Stimulated activated memory B cell treated with anti-CD40 and anti-IgM and Interleukin-4, amounts not matched to agents 10 μg/mL and 1 μg/mL and 100 μg/mL, for 72 hours (primary cell): Measurements from ENCODE around the gene CEACAM8.

Experiments
- ATAC-seq: fragments of 150-1000 bp; cut with Tn5 transposase; 2 replicates; pipeline ENCODE4 v1.10.0; 2021
- H3K27ac Mint-ChIP-seq: one replicate; pipeline ENCODE4 v1.8.0; 2022; ENCODE audit warnings: mild to moderate bottlenecking, mixed read lengths
- H3K27me3 Mint-ChIP-seq: one replicate; pipeline ENCODE4 v1.8.0; 2022; ENCODE audit warnings: mixed read lengths
- H3K36me3 Mint-ChIP-seq: one replicate; pipeline ENCODE4 v1.8.0; 2022; ENCODE audit warnings: mixed read lengths
- H3K4me1 Mint-ChIP-seq: one replicate; pipeline ENCODE4 v1.8.0; 2022; ENCODE audit warnings: mixed read lengths
- H3K4me3 Mint-ChIP-seq: one replicate; pipeline ENCODE4 v1.8.0; 2022; ENCODE audit warnings: mild to moderate bottlenecking, moderate library complexity, mixed read lengths
- H3K9me3 Mint-ChIP-seq: one replicate; pipeline ENCODE4 v1.8.0; 2022; ENCODE audit warnings: mixed read lengths

The CEACAM8 gene

DNA sequence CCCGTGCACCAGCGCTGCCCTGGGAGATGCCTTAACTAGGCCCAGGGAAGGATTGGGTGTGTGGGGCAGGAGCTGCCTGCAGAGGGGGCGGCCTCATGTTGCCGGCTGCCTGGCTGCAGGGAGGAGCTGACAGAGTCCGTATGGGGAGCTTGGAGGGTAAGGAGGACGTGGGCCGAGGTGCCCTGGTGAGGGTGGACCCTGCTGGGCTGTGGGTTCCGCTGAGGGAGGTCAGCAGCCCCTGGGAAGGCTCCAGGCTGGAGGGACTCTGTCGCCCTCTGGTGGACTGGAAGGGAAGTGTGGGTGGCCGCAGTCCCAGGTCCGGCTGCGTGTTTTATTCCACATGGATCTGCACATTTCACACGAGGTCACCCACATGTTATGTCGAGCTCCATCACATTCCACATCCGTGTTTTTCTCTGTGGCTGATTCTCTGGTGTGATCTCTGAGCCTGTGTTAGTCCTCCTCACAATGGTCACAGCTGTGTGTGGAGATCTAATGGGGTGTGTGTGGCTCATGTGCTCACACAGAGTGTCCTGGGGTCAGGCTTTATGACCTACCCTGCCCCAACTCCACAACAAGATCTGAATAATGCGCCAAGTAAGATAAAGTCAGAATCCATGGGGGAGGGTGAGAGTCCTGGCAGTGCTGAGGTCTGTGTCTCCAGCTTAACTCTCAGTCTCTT, 1.8 kb upstream of the CEACAM8 start:
- peaks cover 7% of the 10 kb centered on the region for H3K4me1 Mint-ChIP-seq
- no peaks in the 10 kb centered on the region for H3K9me3 Mint-ChIP-seq
- no peak for ATAC-seq
- no peaks in the 10 kb centered on the region for H3K36me3 Mint-ChIP-seq
- H3K27me3 Mint-ChIP-seq: peaks cover 49% of the 10 kb centered on the region
- no peak overlapping the region for H3K27ac Mint-ChIP-seq
- no peak overlapping the region for H3K4me3 Mint-ChIP-seq

DNA sequence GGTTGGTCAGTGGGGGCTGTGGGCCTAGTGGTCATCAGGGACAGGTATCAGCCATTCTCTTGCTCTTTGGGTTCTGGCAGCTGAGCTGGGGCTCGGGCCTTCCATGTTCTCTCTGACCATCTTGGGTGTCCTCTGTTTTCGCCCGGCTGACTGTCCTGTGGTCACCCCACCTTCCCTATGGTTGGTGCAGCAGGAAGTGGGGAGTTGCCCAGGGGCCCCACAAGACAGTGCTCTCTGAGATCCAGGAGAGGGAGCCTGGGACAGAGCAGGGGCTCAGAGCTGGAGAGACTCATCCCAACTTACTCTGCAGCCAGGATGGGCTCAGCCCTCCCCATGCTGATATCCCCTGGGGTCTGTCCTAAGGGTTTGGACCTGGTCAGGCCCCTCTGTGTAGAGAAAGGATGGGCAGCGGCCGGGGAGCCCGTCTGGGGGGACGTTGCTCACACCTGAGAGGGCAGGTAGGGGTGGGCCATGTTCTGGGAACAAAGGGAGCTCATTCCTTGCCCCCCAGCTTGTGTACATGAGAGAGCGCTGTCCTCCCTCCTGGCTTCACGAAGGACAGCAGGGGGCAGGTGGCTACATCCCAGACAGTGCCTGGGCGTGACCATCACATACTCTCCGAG, 937 bp upstream of the CEACAM8 start:
- ATAC-seq: no peak
- Mint-ChIP-seq H3K27ac (no peak overlapping the region), H3K27me3 (peaks cover 40% of the 10 kb centered on the region), H3K36me3 (no peaks in the 10 kb centered on the region), H3K4me3 (no peak overlapping the region), H3K4me1 (peaks cover 7% of the 10 kb centered on the region), H3K9me3 (no peaks in the 10 kb centered on the region)

DNA sequence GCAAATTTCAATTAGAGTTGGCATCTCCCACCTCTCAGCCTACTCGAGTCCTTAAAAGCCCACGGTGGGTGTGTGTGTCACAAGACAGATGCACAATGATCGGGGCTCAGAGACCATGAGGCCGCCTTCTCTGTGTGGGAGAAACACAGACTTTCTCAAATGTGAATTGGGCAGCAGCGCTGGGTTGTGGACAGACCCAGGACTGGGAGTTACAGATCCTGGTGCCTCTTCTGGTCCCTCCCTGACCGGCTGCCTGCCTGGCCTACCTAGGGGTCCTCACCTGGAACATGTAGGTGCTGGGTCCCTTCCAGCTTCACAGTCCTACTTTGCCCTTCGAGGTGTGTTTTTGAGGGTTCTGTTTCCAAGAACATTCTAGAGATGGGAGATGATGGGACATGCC, 4.9 kb downstream of the CEACAM8 start:
- Mint-ChIP-seq H3K4me3 (no peak overlapping the region), H3K4me1 (no peaks in the 10 kb centered on the region), H3K27ac (no peak overlapping the region), H3K27me3 (peaks cover 31% of the 10 kb centered on the region), H3K36me3 (no peaks in the 10 kb centered on the region), H3K9me3 (no peaks in the 10 kb centered on the region)
- ATAC-seq: no peak

DNA sequence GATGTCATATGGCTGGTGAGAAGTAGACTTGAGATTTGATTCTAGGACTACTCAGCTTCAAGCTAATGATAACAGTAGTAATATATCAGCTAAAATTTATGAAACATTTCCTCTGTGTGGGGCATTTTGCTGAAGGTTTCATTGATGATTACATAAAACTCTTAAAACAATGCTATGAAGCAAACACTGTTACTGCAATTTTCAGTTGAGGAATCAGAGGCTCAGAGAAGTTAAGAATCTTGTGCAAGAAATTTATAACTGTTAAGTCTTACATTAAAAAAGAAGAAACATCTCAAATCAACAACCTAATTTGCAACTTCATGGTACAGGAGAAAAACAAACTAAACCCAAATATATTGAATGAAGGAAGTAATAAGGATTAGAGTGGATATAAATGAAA, 10.3 kb downstream of the CEACAM8 start:
- H3K9me3 Mint-ChIP-seq: no peaks in the 10 kb centered on the region
- H3K4me3 Mint-ChIP-seq: no peak overlapping the region
- H3K27me3 Mint-ChIP-seq: peaks cover 29% of the 10 kb centered on the region
- H3K27ac Mint-ChIP-seq: no peak overlapping the region
- H3K36me3 Mint-ChIP-seq: no peaks in the 10 kb centered on the region
- no peaks in the 10 kb centered on the region for H3K4me1 Mint-ChIP-seq
- ATAC-seq: no peak

DNA sequence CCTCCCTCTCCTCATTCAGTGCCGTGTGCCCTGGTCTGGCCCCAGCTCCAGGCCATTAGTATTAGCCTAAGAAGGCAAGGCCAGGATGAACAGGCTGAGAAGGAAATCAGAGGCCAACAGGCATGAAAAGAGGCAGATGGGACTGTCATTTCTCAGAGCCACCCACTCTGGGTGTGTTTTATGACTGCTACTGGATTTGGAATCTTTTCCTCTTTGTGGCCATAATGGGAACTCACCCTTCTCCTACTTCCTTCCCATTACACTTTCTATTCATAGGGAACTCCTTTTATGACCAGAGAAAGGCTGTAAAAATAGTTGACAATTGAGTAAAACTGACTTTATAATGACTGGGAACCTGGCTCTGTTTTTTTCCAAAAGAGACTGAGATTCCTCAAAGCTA, 17.7 kb downstream of the CEACAM8 start:
- H3K27me3 Mint-ChIP-seq: no peaks in the 10 kb centered on the region
- H3K4me3 Mint-ChIP-seq: no peak overlapping the region

DNA sequence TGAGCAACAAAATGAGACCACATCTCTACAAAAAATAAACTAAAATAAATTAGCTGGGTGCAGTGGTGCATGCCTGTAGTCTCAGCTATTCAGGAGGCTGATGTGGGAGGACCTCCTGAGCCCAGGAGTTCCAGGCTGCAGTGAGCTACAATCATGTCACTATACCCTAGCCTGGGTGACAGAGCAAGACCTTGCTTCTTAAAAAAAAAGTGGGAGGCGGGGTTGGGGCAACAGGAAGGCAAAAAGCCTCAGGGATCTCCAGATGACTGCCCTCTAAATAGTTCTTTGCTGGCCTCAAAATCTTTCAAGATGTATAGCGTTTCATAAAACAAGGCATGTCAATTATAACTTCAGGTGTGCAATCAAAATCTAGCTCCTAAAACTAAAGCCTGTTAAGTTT, 18.5 kb downstream of the CEACAM8 start:
- peak; percentile 43 for ATAC-seq
- H3K9me3 Mint-ChIP-seq: no peaks in the 10 kb centered on the region
- H3K4me1 Mint-ChIP-seq: peaks cover 17% of the 10 kb centered on the region
- no peak overlapping the region for H3K4me3 Mint-ChIP-seq
- H3K27ac Mint-ChIP-seq: peak overlapping the region; percentile 81
- H3K27me3 Mint-ChIP-seq: no peaks in the 10 kb centered on the region
- H3K36me3 Mint-ChIP-seq: no peaks in the 10 kb centered on the region

More for the DNA sequence above, 17.7 kb downstream of the CEACAM8 start:
- no peaks in the 10 kb centered on the region for H3K36me3 Mint-ChIP-seq
- ATAC-seq: no peak
- peaks cover 17% of the 10 kb centered on the region for H3K4me1 Mint-ChIP-seq
- H3K27ac Mint-ChIP-seq: peak overlapping the region; percentile 81
- H3K9me3 Mint-ChIP-seq: no peaks in the 10 kb centered on the region

DNA sequence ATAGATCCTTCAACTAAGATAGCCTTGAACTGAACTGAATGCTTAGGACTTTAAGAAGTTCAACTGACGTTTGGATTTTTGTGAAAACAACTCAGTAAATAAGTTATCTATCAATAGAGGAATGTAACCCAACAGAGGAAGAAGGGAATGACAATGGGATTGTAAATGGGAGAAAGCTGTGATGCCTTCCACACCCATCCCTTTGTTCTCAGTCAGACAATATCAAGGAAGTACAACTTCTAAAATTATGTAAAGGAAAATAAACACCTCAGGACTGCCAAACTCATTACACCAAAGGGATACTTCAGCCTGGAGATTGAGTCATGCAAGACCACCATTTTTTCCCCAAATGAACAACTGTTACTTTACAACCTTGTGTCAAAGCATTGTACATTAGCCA, 21.1 kb downstream of the CEACAM8 start:
- H3K4me3 Mint-ChIP-seq: no peak overlapping the region
- H3K27me3 Mint-ChIP-seq: no peaks in the 10 kb centered on the region
- no peak for ATAC-seq
- H3K27ac Mint-ChIP-seq: no peak overlapping the region
- no peaks in the 10 kb centered on the region for H3K9me3 Mint-ChIP-seq
- peaks cover 17% of the 10 kb centered on the region for H3K4me1 Mint-ChIP-seq
- H3K36me3 Mint-ChIP-seq: no peaks in the 10 kb centered on the region

DNA sequence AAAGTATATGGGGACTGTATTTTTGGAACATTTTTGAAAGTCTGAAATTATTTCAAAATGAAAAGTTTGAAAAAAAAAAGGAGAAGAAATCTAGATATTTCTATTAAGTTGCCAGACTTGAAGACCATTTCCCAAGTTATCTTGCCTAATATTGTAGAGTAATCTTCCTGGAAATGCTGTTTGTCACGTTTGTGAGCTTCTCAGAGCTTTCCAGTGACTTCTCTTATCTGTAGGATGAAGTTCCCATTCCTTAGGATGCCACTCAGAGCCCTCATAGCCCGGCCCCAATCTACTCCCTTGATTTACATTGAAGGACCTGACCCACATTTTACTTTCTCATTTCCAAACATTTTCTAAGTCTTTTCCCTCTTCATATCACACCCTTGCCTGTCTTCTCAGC, 23.6 kb downstream of the CEACAM8 start:
- Mint-ChIP-seq H3K4me3 (no peak overlapping the region), H3K9me3 (no peaks in the 10 kb centered on the region), H3K27me3 (no peaks in the 10 kb centered on the region), H3K4me1 (peaks cover 23% of the 10 kb centered on the region), H3K36me3 (no peaks in the 10 kb centered on the region), H3K27ac (no peak overlapping the region)
- ATAC-seq: no peak

DNA sequence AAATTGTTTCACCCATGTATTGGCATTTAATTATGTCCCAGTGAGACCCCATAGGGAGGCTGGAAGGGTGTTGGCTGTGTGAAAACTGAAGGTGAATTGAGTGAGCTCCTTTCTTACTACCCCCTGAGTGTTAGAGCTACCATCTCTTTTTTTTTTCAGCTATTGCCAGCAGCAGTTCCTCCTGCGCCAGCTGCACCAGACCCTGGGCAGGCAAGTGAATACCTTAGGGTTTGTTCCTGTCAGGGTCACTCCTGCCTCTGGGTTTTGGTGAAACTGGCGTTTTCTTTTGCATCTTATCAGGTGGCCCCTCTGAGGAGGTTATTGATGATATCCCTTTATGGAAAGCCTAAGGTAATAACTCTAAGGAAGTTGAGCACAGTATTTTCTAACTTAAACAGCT, 25.5 kb downstream of the CEACAM8 start:
- Mint-ChIP-seq H3K4me3 (no peak overlapping the region), H3K4me1 (peaks cover 19% of the 10 kb centered on the region), H3K27ac (peak overlapping the region; percentile 1), H3K27me3 (no peaks in the 10 kb centered on the region), H3K9me3 (no peaks in the 10 kb centered on the region), H3K36me3 (no peaks in the 10 kb centered on the region)
- ATAC-seq: no peak

DNA sequence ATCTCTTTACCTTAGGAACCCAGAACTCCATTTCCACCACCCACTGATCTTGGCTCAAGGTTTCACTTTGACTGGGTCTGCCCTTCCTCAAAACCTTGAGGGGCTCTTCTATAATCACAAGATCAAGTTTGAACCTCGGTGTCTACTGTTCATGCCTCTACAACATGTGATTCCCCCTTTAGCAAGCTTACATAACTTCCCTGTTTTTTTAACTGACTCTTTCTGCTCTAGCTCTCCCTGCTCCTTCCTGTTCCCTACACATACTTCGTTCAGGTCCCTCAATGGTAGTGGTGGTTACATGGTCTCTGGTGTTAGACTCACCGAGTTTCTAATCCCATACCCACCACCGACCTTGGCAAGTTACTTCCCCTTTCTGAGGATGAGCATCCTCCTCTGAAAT, 26.7 kb downstream of the CEACAM8 start:
- peaks cover 25% of the 10 kb centered on the region for H3K4me1 Mint-ChIP-seq
- no peak overlapping the region for H3K4me3 Mint-ChIP-seq
- no peaks in the 10 kb centered on the region for H3K9me3 Mint-ChIP-seq
- peak; percentile 77 for ATAC-seq
- H3K36me3 Mint-ChIP-seq: no peaks in the 10 kb centered on the region
- no peak overlapping the region for H3K27ac Mint-ChIP-seq
- H3K27me3 Mint-ChIP-seq: peaks cover 6% of the 10 kb centered on the region

DNA sequence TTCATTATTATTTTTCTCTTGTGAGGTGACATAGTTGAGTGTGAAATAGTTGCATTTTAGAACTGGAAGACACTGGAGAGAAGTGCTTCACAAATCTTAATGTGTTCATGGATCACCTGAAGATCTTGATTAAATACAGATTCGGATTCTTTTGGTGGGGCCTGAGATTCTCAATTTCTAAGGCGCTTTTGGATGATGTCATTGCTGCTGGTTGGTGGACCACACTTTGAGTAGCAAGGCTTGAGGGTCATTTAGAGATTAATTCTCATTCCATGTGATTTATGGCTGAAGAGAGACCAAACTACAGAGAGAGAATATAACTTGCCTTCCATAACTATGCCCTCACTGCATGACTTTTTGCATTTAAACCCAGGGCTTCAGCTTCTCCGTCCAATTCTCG, 27.2 kb downstream of the CEACAM8 start:
- Mint-ChIP-seq H3K9me3 (no peaks in the 10 kb centered on the region), H3K4me1 (peaks cover 25% of the 10 kb centered on the region), H3K36me3 (no peaks in the 10 kb centered on the region), H3K27ac (no peak overlapping the region), H3K27me3 (peaks cover 8% of the 10 kb centered on the region), H3K4me3 (no peak overlapping the region)
- ATAC-seq: no peak

DNA sequence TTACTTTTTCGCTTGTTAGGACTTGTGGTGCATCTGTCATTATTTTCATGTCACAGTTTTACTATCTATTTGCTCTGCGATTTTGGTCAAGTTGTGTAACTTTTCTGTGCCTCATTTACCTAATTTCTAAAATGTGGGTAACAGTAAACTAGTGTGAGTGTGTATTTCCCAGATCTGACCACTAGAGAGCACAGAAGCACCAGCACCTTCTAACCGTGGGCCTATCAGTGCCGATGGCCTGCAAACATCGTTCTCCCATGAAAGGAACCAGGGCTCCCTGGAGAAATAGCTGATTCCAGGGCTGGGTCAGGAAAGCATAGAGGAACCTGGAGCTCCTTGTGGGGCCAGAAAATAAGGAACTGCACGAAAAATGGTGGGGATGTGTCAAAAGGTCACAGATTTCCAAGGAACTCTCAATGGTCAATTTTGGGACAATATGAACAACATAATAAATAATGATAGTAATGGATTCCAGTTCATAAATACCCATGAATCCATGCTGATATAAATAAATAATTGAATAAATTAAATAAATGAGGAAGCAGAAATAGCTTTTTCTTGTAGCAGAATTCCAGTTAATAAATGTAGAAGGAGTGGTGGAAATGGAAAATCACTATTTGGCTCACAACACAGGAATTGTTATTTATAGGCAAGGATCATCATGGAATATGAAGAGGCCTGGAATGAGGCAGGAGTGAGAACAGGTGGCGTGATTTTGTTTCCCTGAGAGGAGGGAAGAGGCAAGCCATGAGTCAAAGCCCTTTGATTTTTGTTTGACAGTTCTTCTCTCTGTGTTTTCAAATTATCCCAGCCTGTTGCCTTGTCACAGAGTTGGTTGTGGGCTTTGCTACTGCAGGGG, 31.1 kb downstream of the CEACAM8 start:
- H3K4me1 Mint-ChIP-seq: peaks cover 25% of the 10 kb centered on the region
- H3K27me3 Mint-ChIP-seq: peaks cover 33% of the 10 kb centered on the region
- H3K4me3 Mint-ChIP-seq: no peak overlapping the region
- H3K9me3 Mint-ChIP-seq: no peaks in the 10 kb centered on the region
- no peak overlapping the region for H3K27ac Mint-ChIP-seq
- H3K36me3 Mint-ChIP-seq: no peaks in the 10 kb centered on the region
- peak; percentile 69 for ATAC-seq

DNA sequence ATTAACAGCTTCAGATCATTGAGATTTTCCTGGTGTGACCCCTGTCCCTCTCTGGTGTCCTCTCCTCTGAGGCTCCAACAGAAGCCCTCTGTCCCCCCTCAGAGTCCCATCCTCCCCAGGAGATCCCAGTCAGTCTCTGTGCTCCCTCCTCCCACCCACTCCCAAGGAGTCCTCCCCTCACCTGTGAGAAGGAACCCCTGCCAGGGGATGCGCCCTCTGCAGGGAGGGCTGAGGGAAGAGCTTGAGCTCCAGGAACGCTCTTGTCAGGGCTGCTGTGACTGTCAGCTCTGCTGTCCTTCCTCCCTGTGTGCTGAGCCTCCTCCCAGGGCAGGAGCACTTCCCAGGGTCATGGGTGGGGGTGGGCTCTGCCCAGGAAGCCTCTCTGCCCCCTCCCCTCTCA, 33.2 kb downstream of the CEACAM8 start:
- Mint-ChIP-seq H3K4me1 (peaks cover 10% of the 10 kb centered on the region), H3K27me3 (peaks cover 54% of the 10 kb centered on the region), H3K4me3 (no peak overlapping the region), H3K9me3 (no peaks in the 10 kb centered on the region), H3K36me3 (no peaks in the 10 kb centered on the region), H3K27ac (no peak overlapping the region)
- no peak for ATAC-seq

DNA sequence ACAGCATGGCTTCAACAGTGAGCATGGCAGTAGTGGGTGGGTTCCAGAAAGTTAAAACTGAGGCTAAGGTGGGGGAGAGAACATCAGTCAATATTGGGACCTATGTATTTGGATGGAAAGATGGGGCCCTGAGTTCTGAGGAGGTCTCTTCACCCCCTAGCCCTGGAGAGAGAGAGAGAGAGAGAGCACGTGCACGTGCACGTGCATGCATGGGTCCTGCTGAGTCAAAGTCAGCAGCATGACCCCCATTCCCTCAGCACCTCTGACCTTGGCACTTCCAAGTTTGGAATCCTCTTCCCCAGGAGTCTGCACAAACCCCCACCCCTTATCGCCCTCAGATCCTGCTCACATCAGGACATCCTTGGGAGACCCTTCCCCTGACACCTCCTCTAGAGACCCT, 34.0 kb downstream of the CEACAM8 start:
- ATAC-seq: no peak
- H3K4me1 Mint-ChIP-seq: peaks cover 13% of the 10 kb centered on the region
- no peaks in the 10 kb centered on the region for H3K9me3 Mint-ChIP-seq
- no peak overlapping the region for H3K27ac Mint-ChIP-seq
- peaks cover 62% of the 10 kb centered on the region for H3K27me3 Mint-ChIP-seq
- no peaks in the 10 kb centered on the region for H3K36me3 Mint-ChIP-seq
- no peak overlapping the region for H3K4me3 Mint-ChIP-seq

DNA sequence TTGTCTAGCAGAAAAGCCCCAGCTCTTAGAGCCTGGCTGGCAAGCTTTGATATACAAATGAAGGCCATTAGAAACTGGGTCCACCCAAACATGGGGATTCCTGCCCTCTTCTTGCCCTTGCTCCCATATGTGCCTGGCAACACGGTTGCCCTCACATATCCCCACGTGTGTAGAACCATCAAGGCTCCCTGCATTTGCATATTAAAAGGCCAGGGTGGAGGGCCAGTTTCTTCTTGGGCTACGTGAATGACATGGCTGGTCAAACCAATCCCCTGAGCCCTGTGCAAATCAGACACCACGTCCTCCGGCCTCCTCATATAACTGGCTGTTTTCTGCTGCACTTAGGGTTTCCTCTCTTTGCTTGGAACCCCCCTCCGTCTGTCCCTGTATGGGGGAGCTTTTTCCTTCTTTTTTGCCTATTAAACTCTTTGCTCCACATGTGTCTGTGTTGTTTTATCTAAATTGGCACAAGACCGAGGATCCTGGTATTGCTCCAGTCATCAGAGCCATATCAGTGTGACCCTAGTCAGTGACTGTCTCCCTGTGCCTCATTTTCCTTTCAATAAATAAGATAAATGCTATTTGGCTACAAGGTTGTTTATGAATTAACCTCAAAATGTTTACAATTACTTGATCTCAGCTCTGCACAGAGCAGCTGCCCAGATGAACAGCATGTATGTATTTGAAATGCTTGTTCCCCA, 36.1 kb downstream of the CEACAM8 start:
- Mint-ChIP-seq H3K4me3 (no peak overlapping the region), H3K27ac (no peak overlapping the region), H3K27me3 (peaks cover 83% of the 10 kb centered on the region), H3K9me3 (no peaks in the 10 kb centered on the region), H3K4me1 (peaks cover 30% of the 10 kb centered on the region), H3K36me3 (no peaks in the 10 kb centered on the region)
- no peak for ATAC-seq
